HEK293 (cell line): ENCODE results near the gene COG1.

Source experiments
- CTCF ChIA-PET: fragments of 350-600 bp; formaldehyde crosslinking; extraction: SDS; loops from one replicate; lab custom pipeline; 2021; ENCODE audit warnings: antibody characterized with exemption; lab: Yijun Ruan, JAX
- POLR2A ChIA-PET: fragments of 300-600 bp; formaldehyde crosslinking; extraction: SDS; loops from one replicate; lab custom pipeline; 2020; ENCODE audit warnings: antibody characterized with exemption, inconsistent platforms; lab: Yijun Ruan, JAX
- H3K27ac ChIP-seq: fragments of 200-500 bp; sonication (Bioruptor generic); 2 replicates; pipeline ENCODE4 v1.5.1; 2014; ENCODE audit warnings: low read depth, low read length, control low read depth, inconsistent platforms; ENCODE audit errors: extremely low read depth
- H3K36me3 ChIP-seq, 2 experiments: fragments of 200-500 bp in 1 of 2; sonication (Bioruptor generic) in 1 of 2; 1 replicate in 1 of 2; 2 replicates in 1 of 2; pipeline ENCODE4 v1.5.1; 2014 to 2017; ENCODE audit warnings: inconsistent platforms in 2 of 2, low read length in 2 of 2; ENCODE audit not compliant: control insufficient read depth in 2 of 2, insufficient read depth in 1 of 2
- H3K4me1 ChIP-seq: fragments of 200-500 bp; sonication (Bioruptor generic); 2 replicates; pipeline ENCODE4 v1.5.1; 2014; ENCODE audit warnings: mild to moderate bottlenecking, low read length, inconsistent platforms; ENCODE audit not compliant: control insufficient read depth, insufficient read depth
- H3K4me3 ChIP-seq: 2 replicates; pipeline ENCODE4 v1.5.1; 2011; ENCODE audit warnings: low read depth, mild to moderate bottlenecking, control low read depth, low read length, moderate library complexity
- H3K9me3 ChIP-seq: fragments of 200-500 bp; sonication (Bioruptor generic); 2 replicates; pipeline ENCODE4 v1.5.1; 2014; ENCODE audit warnings: low read depth, low read length, inconsistent platforms; ENCODE audit not compliant: control insufficient read depth, insufficient read depth
- ATF2 ChIP-seq: fragments of 450-650 bp; formaldehyde crosslinking; IDR thresholded peaks from 2 replicates; pipeline ENCODE4 v1.5.1; 2016; ENCODE audit warnings: missing biosample characterization, missing genetic modification characterization, low read depth
- BCL11A ChIP-seq: fragments of 450-650 bp; formaldehyde crosslinking; IDR thresholded peaks from 2 replicates; pipeline ENCODE4 v1.5.1; 2016; ENCODE audit warnings: low read depth, missing biosample characterization, missing genetic modification characterization
- GLIS1 ChIP-seq: fragments of 450-650 bp; formaldehyde crosslinking; IDR thresholded peaks from 2 replicates; pipeline ENCODE4 v1.5.1; 2016; ENCODE audit warnings: missing biosample characterization, missing genetic modification characterization
- MZF1 ChIP-seq: fragments of 450-650 bp; formaldehyde crosslinking; IDR thresholded peaks from 2 replicates; pipeline ENCODE4 v1.5.1; 2017; ENCODE audit warnings: missing biosample characterization, missing genetic modification characterization, borderline replicate concordance
- ZBTB21 ChIP-seq: fragments of 450-650 bp; formaldehyde crosslinking; IDR thresholded peaks from 2 replicates; pipeline ENCODE4 v1.5.1; 2017; ENCODE audit warnings: missing biosample characterization, missing genetic modification characterization
- ZNF114 ChIP-seq: fragments of 450-650 bp; formaldehyde crosslinking; IDR thresholded peaks from 2 replicates; pipeline ENCODE4 v1.5.0; 2017; ENCODE audit warnings: missing biosample characterization, missing genetic modification characterization
- ZNF121 ChIP-seq: fragments of 450-650 bp; formaldehyde crosslinking; IDR thresholded peaks from 2 replicates; pipeline ENCODE4 v1.5.1; 2016; ENCODE audit warnings: missing biosample characterization, missing genetic modification characterization
- ZNF169 ChIP-seq: fragments of 450-650 bp; formaldehyde crosslinking; IDR thresholded peaks from 2 replicates; pipeline ENCODE4 v1.5.1; 2016; ENCODE audit warnings: missing biosample characterization, missing genetic modification characterization
- ZNF24 ChIP-seq: fragments of 450-650 bp; formaldehyde crosslinking; IDR thresholded peaks from 2 replicates; pipeline ENCODE4 v1.5.1; 2016; ENCODE audit warnings: missing biosample characterization, missing genetic modification characterization
- ZNF311 ChIP-seq: fragments of 450-650 bp; formaldehyde crosslinking; IDR thresholded peaks from 2 replicates; pipeline ENCODE4 v1.5.1; 2017; ENCODE audit warnings: missing biosample characterization, missing genetic modification characterization, borderline replicate concordance
- ZNF449 ChIP-seq: fragments of 450-650 bp; formaldehyde crosslinking; IDR thresholded peaks from 2 replicates; pipeline ENCODE4 v1.5.1; 2017; ENCODE audit warnings: missing biosample characterization, mild to moderate bottlenecking, missing genetic modification characterization, moderate library complexity
- ZNF629 ChIP-seq: fragments of 450-650 bp; formaldehyde crosslinking; IDR thresholded peaks from 2 replicates; pipeline ENCODE4 v1.5.1; 2017; ENCODE audit warnings: missing biosample characterization, missing genetic modification characterization
- ZNF704 ChIP-seq: fragments of 450-650 bp; formaldehyde crosslinking; IDR thresholded peaks from 2 replicates; pipeline ENCODE4 v1.5.1; 2016; ENCODE audit warnings: missing biosample characterization, missing genetic modification characterization

Gene COG1

GRCh38 chr17:73198201-73198929, 5.5 kb downstream of the COG1 start:
- H3K9me3 ChIP-seq: no peaks in the 10 kb centered on the region
- peak; percentile 70 for TF ChIP-seq ZNF121 (tag by site-specific recombination)
- peak; percentile 18; the same call in 1 of the 2 replicates for TF ChIP-seq GLIS1 (tag by site-specific recombination)
- no peak for TF ChIP-seq ZNF24 (tag by site-specific recombination)
- TF ChIP-seq ZNF629 (tag by site-specific recombination): peak; percentile 54; the same call in 1 of the 2 replicates
- TF ChIP-seq ZNF169 (tag by site-specific recombination): no peak
- TF ChIP-seq BCL11A: no peak
- no peak for TF ChIP-seq ZNF449 (tag by site-specific recombination)
- peak; percentile 89 for TF ChIP-seq ATF2 (tag by site-specific recombination)
- H3K4me1 ChIP-seq: no peaks in the 10 kb centered on the region; the same call in 1 of the 2 replicates
- H3K27ac ChIP-seq: no peak overlapping the region
- ChIA-PET POLR2A (no interaction called here), CTCF (interaction anchor here (0.6 to 2.9 kb wide), 5 partner anchors 9 to 641 kb away, joined by 3 to 20 read pairs (median 4); a partner anchor contains a TSS)
- peaks cover 42 to 75% of the 10 kb centered on the region in 2 experiments for H3K36me3 ChIP-seq
- H3K4me3 ChIP-seq: no peak overlapping the region

GRCh38 chr17:73198930-73199260, 6.0 kb downstream of the COG1 start:
- no peaks in the 10 kb centered on the region; the same call in 1 of the 2 replicates for H3K4me1 ChIP-seq
- peaks cover 47 to 80% of the 10 kb centered on the region in 2 experiments for H3K36me3 ChIP-seq
- no peak overlapping the region for H3K27ac ChIP-seq
- TF ChIP-seq ZBTB21 (no peak), MZF1 (tag by site-specific recombination) (no peak), ZNF704 (no peak)
- TF ChIP-seq, all 188 proteins: peak for 0
- no peaks in the 10 kb centered on the region for H3K9me3 ChIP-seq
- POLR2A ChIA-PET: no interaction called here
- H3K4me3 ChIP-seq: no peak overlapping the region
- CTCF ChIA-PET: no interaction called here

GRCh38 chr17:73199751-73200317, 7.0 kb downstream of the COG1 start:
- POLR2A ChIA-PET: no interaction called here
- Histone ChIP-seq H3K9me3 (no peaks in the 10 kb centered on the region), H3K4me1 (no peaks in the 10 kb centered on the region; the same call in 1 of the 2 replicates), H3K36me3 (peaks cover 54 to 90% of the 10 kb centered on the region in 2 experiments), H3K27ac (no peak overlapping the region), H3K4me3 (no peak overlapping the region)
- TF ChIP-seq ZNF114 (tag by site-specific recombination): no peak
- no peak for TF ChIP-seq ZNF311
- CTCF ChIA-PET: no interaction called here
